Cardiac septum (tissue), 1 donor: ENCODE measurements around the gene TMEM174. TPM values are rescaled to one million over a fixed set of nuclear protein-coding genes. Genes with fewer than 3 reads are reported as not detected.

Experiments
- DNase-seq: peaks from one replicate; pipeline ENCODE4 v3.0.0-alpha.2; 2020; ENCODE audit warnings: low spot score
- intact Hi-C: fragments of 100-400 bp; cut with DNase I; formaldehyde crosslinking; loops from one replicate; pipeline ENCODE4 v1.14.0; 2022
- long read RNA-seq: library from polyadenylated mRNA; unstranded; transcript quantifications from one replicate; pipeline ENCODE4 v2.0.0, GENCODE V29; 2021
- total RNA-seq: library from RNA; stranded (reverse); fragmentation: NEBNext Ultra II Directional; extraction: Animal tissue kit (Norgen Biotek cat#: 25700); gene quantifications from one replicate; pipeline ENCODE4 v1.2.1, GENCODE V29; 2021
- donor health status: DM: no; HTN: no; CAD: no.

Gene TMEM174
- total RNA-seq = not detected
- long read RNA-seq = 0 reads

- no peak for DNase-seq
- intact Hi-C loops = no loop called here
Measured at GRCh38 chr5:73172951-73173350, at the start of gene TMEM174. TMEM174 (plus strand) TSS chr5:73173193; CDS start chr5:73173244, 51 bp downstream.

GRCh38 chr5:73125289-73125688 is 47.7 kb upstream of the TMEM174 start:
- intact Hi-C loops = no loop called here
- DNase-seq = no peak

- DNase-seq = no peak
- intact Hi-C loops = no loop called here
Measured at GRCh38 chr5:73126381-73126780, 46.6 kb upstream of the TMEM174 start.

- no peak for DNase-seq
- intact Hi-C loops = no loop called here
Measured at GRCh38 chr5:73126957-73127356, 46.0 kb upstream of the TMEM174 start.

- DNase-seq = no peak
- intact Hi-C loops = no loop called here
Measured at GRCh38 chr5:73129143-73129542, 43.9 kb upstream of the TMEM174 start.

GRCh38 chr5:73130811-73131210 is 42.2 kb upstream of the TMEM174 start:
- intact Hi-C loops = no loop called here
- no peak for DNase-seq

- intact Hi-C loops = no loop called here
- no peak for DNase-seq
Measured at GRCh38 chr5:73131711-73132425, 41.1 kb upstream of the TMEM174 start.

GRCh38 chr5:73132759-73133158 is 40.2 kb upstream of the TMEM174 start:
- intact Hi-C loops = no loop called here
- DNase-seq = no peak

- DNase-seq = no peak
Measured at GRCh38 chr5:73135021-73135420, 38.0 kb upstream of the TMEM174 start.

GRCh38 chr5:73135429-73136054 is 37.5 kb upstream of the TMEM174 start:
- intact Hi-C loops = no loop called here
- no peak for DNase-seq

More at GRCh38 chr5:73135021-73135420, 38.0 kb upstream of the TMEM174 start:
- intact Hi-C loops = no loop called here

- DNase-seq = no peak
- intact Hi-C loops = no loop called here
Measured at GRCh38 chr5:73136055-73136562, 36.9 kb upstream of the TMEM174 start.

GRCh38 chr5:73137563-73138530 is 35.1 kb upstream of the TMEM174 start:
- DNase-seq = no peak
- intact Hi-C loops = no loop called here

- intact Hi-C loops = no loop called here
Measured at GRCh38 chr5:73139485-73139884, 33.5 kb upstream of the TMEM174 start.

GRCh38 chr5:73140801-73141200 is 32.2 kb upstream of the TMEM174 start:
- DNase-seq = no peak
- intact Hi-C loops = no loop called here

More at GRCh38 chr5:73139485-73139884, 33.5 kb upstream of the TMEM174 start:
- no peak for DNase-seq

- no peak for DNase-seq
- intact Hi-C loops = no loop called here
Measured at GRCh38 chr5:73142035-73142434, 31.0 kb upstream of the TMEM174 start.

- intact Hi-C loops = no loop called here
- DNase-seq = no peak
Measured at GRCh38 chr5:73143716-73144115, 29.3 kb upstream of the TMEM174 start.

GRCh38 chr5:73149540-73149939 is 23.5 kb upstream of the TMEM174 start:
- DNase-seq = no peak
- intact Hi-C loops = no loop called here

GRCh38 chr5:73150876-73151275 is 22.1 kb upstream of the TMEM174 start:
- intact Hi-C loops = no loop called here

GRCh38 chr5:73151766-73152410 is 21.1 kb upstream of the TMEM174 start:
- intact Hi-C loops = no loop called here
- DNase-seq = no peak

More at GRCh38 chr5:73150876-73151275, 22.1 kb upstream of the TMEM174 start:
- DNase-seq = no peak
